Fibroblast of the aortic adventitia (primary cell): Measurements from ENCODE around the gene GADD45A. TPM values are rescaled to one million over a fixed set of nuclear protein-coding genes. Genes with fewer than 3 reads are reported as not detected.

Experiments used
- DNase-seq: peaks from one replicate; pipeline ENCODE4 v3.0.0-alpha.2; 2010; ENCODE audit warnings: low read depth
- H3K4me3 ChIP-seq: 2 replicates; pipeline ENCODE4 v1.5.1; 2011; ENCODE audit warnings: low read depth, mild to moderate bottlenecking, control low read depth, low read length, moderate library complexity
- CTCF ChIP-seq: IDR thresholded peaks from 2 replicates; pipeline ENCODE4 v1.5.1; 2011; ENCODE audit warnings: mild to moderate bottlenecking, low read length, control low read depth, inconsistent platforms; ENCODE audit not compliant: insufficient read depth
- total RNA-seq: library from RNA; depleted of rRNA; stranded (reverse); fragments of >200 nt; gene quantifications from 2 replicates; pipeline ENCODE4 v1.2.3, GENCODE V29; 2012; ENCODE audit warnings: low replicate concordance

The GADD45A gene
- total RNA-seq, 1 donor: 40.9 TPM

GRCh38 chr1:67732750-67733151 lies 47.8 kb downstream of the GADD45A start:
- peak; percentile 91 for DNase-seq
- TF ChIP-seq CTCF: no peak
- no peak overlapping the region for H3K4me3 ChIP-seq

- no peak for DNase-seq
- H3K4me3 ChIP-seq: no peak overlapping the region
- TF ChIP-seq CTCF: no peak
Measured at GRCh38 chr1:67733681-67734322, 48.8 kb downstream of the GADD45A start.

- no peak overlapping the region for H3K4me3 ChIP-seq
- no peak for DNase-seq
- no peak for TF ChIP-seq CTCF
Measured at GRCh38 chr1:67734323-67734690, 49.3 kb downstream of the GADD45A start.

GRCh38 chr1:67735206-67735605 lies 50.2 kb downstream of the GADD45A start:
- DNase-seq: no peak

GRCh38 chr1:67735806-67736627 lies 51.0 kb downstream of the GADD45A start:
- TF ChIP-seq CTCF: no peak
- H3K4me3 ChIP-seq: peak overlapping the region; percentile 31
- peak; percentile 94 for DNase-seq

More at GRCh38 chr1:67735206-67735605, 50.2 kb downstream of the GADD45A start:
- no peak for TF ChIP-seq CTCF
- no peak overlapping the region for H3K4me3 ChIP-seq

- no peak overlapping the region for H3K4me3 ChIP-seq
- no peak for DNase-seq
- no peak for TF ChIP-seq CTCF
Measured at GRCh38 chr1:67736750-67737149, 51.7 kb downstream of the GADD45A start.
